Renal cortex interstitium (tissue), 11 donors: Measurements from ENCODE around the gene NFS1. TPM values are rescaled to one million over a fixed set of nuclear protein-coding genes. Genes with fewer than 3 reads are reported as not detected.
"Not testable (repeated sequence)": the region's sequence is repeated elsewhere in the genome, so short reads cannot be mapped to it uniquely, and the experiment has no call there.

Experiments used
- DNase-seq, 11 donors: peaks; one replicate each; pipeline ENCODE4 v3.0.0-alpha.2; 2013; ENCODE audit warnings: low read depth in 9 of 11, low spot score in 4 of 11; ENCODE audit errors: extremely low read depth in 1 of 11
- polyA plus RNA-seq, 3 donors: library from polyadenylated mRNA; unstranded; fragments of 120-200 nt; gene quantifications; one replicate each; pipeline ENCODE4 v1.2.1, GENCODE V29; 2013; ENCODE audit not compliant: insufficient read length in 3 of 3

NFS1 gene
- polyA plus RNA-seq, 3 donors = 26.2 to 30.2 (median 29.7) TPM

DNA sequence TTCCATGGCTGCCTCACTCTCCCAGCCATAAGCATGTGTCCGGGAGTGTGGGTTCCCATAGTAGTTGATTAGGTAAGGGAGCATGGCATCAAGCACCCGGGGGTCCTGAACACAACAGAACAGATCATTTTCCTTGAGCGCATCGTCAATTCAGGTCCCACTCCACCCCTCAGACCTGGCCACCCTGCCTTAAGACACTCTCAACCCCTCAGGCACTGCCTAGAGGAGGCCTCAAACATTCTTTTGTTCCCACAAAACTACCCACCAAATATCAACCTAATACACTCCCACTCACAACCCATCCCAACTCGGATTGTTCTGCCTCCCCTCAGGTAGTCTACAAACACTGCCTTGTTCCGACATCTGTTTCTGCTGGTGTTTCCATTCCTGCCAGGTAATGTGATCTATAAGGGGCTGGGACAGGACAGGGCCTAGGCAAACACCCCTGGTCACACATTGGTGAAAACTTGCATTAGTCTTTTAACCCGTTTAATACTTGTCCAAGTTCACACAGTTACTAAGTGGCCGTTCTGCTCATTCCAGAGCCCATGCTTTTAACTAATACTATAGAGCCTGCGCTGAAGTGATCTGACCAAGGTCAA lies 1.4 kb downstream of the NFS1 start:
- DNase-seq = no peak

GRCh38 chr20:35695978-35696377 lies 3.2 kb downstream of the NFS1 start:
- no peak for DNase-seq

DNA sequence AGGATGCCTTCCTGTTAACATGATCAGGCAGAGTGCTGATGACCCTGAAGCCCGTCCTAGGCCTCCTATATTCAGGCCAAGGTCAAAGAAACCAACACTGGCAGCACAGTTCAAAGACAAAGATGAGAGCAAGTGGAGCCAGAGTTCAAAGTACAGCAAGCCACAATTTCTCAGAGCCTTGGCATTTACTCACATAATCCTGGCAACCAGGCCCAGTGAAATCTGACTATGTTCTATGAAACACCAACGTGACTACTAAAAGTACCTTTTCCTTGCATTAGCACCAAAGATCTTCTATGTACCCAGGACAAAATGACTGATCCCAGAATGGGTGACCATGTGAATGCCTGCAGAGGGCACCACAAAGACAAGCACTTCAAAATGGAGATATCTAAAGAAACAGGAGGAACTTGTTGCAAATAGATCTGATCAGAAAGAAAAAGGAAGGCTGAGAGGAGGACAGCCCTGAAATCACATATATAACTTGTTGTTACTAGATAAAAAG lies 3.9 kb downstream of the NFS1 start:
- DNase-seq = no peak

GRCh38 chr20:35690265-35690664 lies 8.9 kb downstream of the NFS1 start:
- DNase-seq = no peak

GRCh38 chr20:35686872-35687271 lies 12.3 kb downstream of the NFS1 start:
- not testable (repeated sequence) for DNase-seq

- DNase-seq = not testable (repeated sequence)
These were observed 13.8 kb downstream of the NFS1 start for GRCh38 chr20:35685368-35685767.

- DNase-seq = no peak
These were observed 17.2 kb downstream of the NFS1 start for GRCh38 chr20:35681960-35682359.

DNA sequence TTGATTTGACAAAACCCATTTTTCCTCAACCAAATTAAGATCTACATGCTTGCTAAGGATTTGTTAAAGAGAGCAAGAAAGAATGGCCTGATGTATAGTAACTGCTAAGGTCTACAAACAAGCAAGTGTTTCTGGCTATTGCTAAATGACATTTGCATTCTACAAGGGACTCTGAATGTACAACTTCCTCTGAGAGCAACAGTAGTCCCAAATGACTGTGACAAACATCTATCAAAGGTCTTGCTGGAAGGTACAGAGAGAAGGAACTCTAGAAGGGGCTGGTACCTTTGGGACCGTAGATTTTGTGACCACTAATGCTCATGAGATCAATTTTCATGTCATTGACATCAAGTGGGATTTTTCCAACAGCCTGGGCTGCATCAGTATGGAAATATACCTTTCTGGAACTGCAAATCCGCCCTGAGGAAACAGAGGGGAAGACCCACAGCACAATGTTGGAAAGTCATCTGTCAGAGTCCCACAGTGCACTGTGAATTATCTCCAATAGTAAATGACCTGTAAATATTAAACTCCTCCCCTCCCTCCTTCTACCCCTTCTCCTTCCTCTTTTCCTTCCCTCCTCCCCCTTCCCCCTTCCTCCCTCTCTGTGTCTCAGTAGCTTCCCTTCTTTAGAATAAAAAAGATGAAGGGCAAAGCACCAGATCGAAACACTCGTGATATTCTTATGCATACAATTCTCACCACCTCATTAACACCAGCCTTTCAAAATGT lies 18.5 kb downstream of the NFS1 start:
- DNase-seq = no peak

DNA sequence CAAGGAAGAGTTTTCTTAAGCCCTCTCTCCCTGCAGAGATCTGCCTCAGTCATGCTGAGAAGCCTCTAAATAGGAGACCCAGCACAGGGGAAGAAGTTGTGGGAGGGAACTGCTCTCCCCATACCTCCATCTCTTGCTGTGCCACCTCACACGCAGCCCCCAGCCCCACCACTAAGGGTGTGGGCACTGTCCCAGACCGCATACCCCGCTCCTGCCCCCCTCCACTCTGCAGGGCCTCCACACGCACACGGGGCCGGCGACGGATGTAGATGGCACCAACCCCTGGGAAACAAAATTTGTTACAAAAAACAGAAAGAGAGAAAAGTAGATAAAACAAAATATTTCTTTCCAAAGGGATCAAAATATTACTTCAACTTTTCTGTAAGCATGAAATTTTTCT lies 24.2 kb downstream of the NFS1 start:
- no peak for DNase-seq

DNA sequence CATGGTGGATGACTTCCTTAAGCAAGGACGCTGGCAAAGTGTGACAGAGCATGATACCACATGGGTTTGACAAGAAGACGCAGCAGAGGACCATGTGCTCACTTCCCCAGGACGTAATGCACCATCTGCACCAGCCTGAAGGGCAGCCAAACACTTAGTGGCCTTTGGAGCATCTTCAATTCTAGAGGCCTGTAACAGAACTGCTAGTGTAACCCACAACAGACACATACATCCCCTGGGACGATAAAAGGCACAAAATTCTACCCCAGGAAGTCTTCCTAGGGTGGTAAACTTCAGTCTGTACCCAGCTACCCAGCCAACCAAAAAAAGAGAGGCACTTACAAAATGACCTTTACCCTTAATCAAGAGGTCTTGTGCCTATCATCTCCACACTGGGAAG lies 25.3 kb downstream of the NFS1 start:
- no peak for DNase-seq

DNA sequence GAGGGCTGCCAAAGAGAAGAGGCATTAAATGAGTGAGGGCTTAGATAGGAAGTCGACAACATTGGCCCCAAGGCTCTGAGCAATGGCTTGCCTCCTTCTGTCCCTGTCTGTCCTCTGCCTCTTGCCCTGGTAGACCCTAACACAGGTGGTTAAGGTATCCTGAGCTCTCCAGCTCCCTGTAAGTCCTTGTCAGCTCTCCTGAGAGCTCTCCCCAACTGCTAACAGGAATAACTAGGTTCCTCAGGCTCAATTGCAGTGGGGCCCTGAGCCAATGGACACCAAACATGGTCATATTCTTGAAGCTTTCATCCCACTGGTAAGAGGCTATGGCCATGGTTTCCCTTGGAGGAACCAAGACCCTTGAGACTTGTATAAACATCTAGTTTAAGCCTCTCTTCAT lies 29.5 kb downstream of the NFS1 start:
- DNase-seq = no peak

- DNase-seq = no peak
These were observed 29.9 kb downstream of the NFS1 start for GRCh38 chr20:35669221-35669620.

DNA sequence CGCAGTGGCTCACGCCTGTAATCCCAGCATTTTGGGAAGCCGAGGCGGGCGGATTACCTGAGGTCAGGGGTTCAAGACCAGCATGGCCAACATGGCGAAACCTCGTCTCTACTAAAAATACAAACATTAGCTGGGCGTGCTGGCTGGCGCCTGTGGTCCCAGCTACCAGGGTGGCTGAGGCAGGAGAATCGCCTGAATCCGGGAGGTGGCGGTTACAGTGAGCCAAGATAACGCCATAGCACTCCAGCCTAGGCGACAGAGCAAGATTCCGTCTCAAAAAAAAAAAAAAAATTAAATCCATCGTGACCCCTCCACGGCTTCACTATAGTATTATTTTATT lies 33.2 kb downstream of the NFS1 start:
- no peak for DNase-seq

GRCh38 chr20:35664466-35665206 lies 34.5 kb downstream of the NFS1 start, which contains the start of the genes CPNE1 and RBM12:
Gene CPNE1 (minus strand): TSS chr20:35664900. CDS start chr20:35632923, 31,977 bp downstream.
Gene RBM12 (minus strand): TSS chr20:35664900. CDS start chr20:35655322, 9,578 bp downstream.
- DNase-seq = peak; percentile 89 to 94 (median 91)

DNA sequence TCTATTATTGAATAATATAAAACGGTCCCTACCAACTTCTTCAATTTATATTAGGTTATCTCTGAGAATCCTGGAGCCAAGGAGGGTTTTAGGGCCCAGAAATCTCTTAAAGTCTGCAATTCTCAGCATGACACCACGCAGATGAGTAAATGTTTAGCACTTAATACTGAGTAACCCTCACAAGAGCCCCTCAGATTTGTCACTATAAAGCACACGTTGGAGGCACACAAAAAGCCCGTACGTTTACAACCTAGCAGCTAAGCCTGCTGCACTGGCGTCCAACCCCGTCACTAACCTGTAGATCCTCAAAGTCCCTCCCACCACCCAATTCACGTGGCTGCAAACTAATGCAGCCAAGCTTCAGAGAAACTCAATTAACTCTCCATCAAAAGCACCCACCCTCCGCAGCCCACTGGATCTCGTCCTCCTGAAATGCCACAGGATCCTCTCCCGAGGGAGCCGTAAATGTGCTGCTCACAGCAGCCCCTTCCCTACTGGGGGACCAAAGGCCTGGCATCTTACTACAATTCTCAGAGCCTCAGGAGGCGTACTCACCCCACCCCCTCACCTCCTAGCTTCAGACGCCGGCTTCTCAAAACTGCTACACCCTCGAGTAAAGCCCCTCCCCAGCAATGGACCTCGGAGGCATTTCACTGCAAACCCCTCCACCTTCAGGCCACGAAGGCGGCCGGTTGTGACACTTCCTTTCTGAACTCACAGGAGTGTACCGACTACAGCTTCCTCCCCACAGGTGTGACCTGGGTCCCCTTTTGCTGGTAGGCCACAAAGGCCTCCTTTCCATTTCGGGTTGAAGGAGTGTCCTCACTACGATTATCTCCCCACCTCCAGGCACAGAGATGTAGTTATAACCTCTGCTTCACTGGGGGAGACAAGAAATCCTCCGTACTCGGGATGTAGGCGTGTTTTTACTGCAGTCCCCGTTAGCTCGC lies 35.4 kb downstream of the NFS1 start:
- DNase-seq = peak; percentile 24 to 61 (median 47)

DNA sequence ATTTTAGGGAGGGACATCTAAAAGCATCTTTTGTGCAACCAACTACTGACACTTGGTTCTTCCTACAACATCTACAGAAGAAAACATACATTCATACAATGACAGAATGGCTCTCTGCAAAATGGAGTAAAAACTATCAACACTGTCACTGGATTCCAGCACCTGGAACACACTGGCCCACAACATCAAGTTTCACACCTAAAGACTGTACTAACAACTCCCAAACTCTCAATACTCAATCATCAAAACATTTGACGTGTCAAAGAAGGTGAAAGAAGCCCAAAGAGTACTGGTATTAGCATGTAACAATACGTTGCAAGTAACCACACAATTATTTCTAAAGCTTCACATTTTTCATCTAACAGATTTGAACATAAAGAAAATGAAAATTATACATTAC lies 36.6 kb downstream of the NFS1 start:
- no peak for DNase-seq

DNA sequence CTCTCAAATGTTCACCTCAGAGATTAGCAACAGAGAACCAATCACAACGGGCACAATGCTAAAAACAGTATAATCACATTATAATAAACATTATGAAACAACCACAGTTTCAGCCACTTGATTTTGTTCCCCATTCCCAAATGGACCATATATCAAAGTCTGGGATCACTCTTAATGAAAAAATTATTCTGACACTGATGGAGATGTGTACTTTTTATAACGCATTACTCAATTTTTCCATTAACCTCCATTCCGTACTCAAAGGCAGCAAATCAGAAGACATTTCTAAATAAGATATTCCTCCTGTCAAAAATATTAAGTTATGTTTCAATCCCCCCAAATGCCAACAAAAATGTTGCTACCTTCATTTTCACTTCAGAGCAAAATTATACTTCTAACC lies 37.2 kb downstream of the NFS1 start:
- DNase-seq = no peak

GRCh38 chr20:35661053-35661452 lies 38.1 kb downstream of the NFS1 start:
- no peak for DNase-seq
